MM.1S (cell line): Measurements from ENCODE around the gene OR6B3.

Experiments
- DNase-seq: peaks from one replicate; pipeline ENCODE4 v3.0.0-alpha.2; 2015
- H2AFZ ChIP-seq: fragments of 300-600 bp; sonication (generic); 2 replicates; pipeline ENCODE4 v1.6.0; 2016; ENCODE audit warnings: antibody characterized with exemption, low read length
- H3F3A ChIP-seq: fragments of 300-600 bp; sonication (generic); 2 replicates; pipeline ENCODE4 v1.6.1; 2016; ENCODE audit warnings: mild to moderate bottlenecking, antibody characterized with exemption, low read length, moderate library complexity, mixed read lengths; ENCODE audit not compliant: insufficient read depth
- H3K27ac ChIP-seq: fragments of 300-600 bp; sonication (generic); 2 replicates; pipeline ENCODE4 v1.5.1; 2016; ENCODE audit warnings: mild to moderate bottlenecking, low read length
- H3K27me3 ChIP-seq: fragments of 300-600 bp; sonication (generic); replicated peaks from 2 replicates; pipeline ENCODE4 v1.6.0; 2016; ENCODE audit warnings: low read length; ENCODE audit not compliant: insufficient read depth
- H3K36me3 ChIP-seq: fragments of 300-600 bp; sonication (generic); replicated peaks from 2 replicates; pipeline ENCODE4 v1.6.1; 2016; ENCODE audit warnings: mild to moderate bottlenecking, low read length, mixed read lengths; ENCODE audit not compliant: insufficient read depth
- H3K4me1 ChIP-seq: fragments of 300-600 bp; sonication (generic); 2 replicates; pipeline ENCODE4 v1.6.1; 2016; ENCODE audit warnings: low read length, mixed read lengths
- H3K4me2 ChIP-seq: fragments of 300-600 bp; sonication (generic); 2 replicates; pipeline ENCODE4 v1.6.0; 2016; ENCODE audit warnings: low read depth, low read length
- H3K4me3 ChIP-seq: fragments of 300-600 bp; sonication (generic); 2 replicates; pipeline ENCODE4 v1.5.1; 2016; ENCODE audit warnings: low read length, mixed read lengths
- H3K79me2 ChIP-seq: fragments of 300-600 bp; sonication (generic); 2 replicates; pipeline ENCODE4 v1.6.1; 2016; ENCODE audit warnings: mixed run types, low read length, mixed read lengths
- H3K9ac ChIP-seq: fragments of 300-600 bp; sonication (generic); 2 replicates; pipeline ENCODE4 v1.6.1; 2016; ENCODE audit warnings: low read length, mixed read lengths
- H3K9me2 ChIP-seq: fragments of 300-600 bp; sonication (generic); replicated peaks from 2 replicates; pipeline ENCODE4 v1.6.1; 2016; ENCODE audit warnings: mild to moderate bottlenecking, low read length, mixed read lengths; ENCODE audit not compliant: insufficient read depth
- H3K9me3 ChIP-seq: fragments of 300-600 bp; sonication (generic); replicated peaks from 2 replicates; pipeline ENCODE4 v1.6.1; 2016; ENCODE audit warnings: mild to moderate bottlenecking, low read length, mixed read lengths; ENCODE audit not compliant: insufficient read depth
- H4K20me1 ChIP-seq: fragments of 300-600 bp; sonication (generic); 2 replicates; pipeline ENCODE4 v1.6.1; 2016; ENCODE audit warnings: mild to moderate bottlenecking, low read length, moderate library complexity, mixed read lengths; ENCODE audit not compliant: insufficient read depth
- CTCF ChIP-seq: fragments of 300-600 bp; sonication (generic); IDR thresholded peaks from 2 replicates; pipeline ENCODE4 v1.5.1; 2016; ENCODE audit warnings: antibody characterized with exemption, low read length, mixed read lengths
- EZH2 ChIP-seq: fragments of 300-600 bp; sonication (generic); optimal IDR thresholded peaks from 2 replicates; pipeline ENCODE3; 2017; ENCODE audit warnings: low read depth, mild to moderate bottlenecking, antibody characterized with exemption, low read length, mixed read lengths
- EZH2phosphoT487 ChIP-seq: fragments of 300-600 bp; sonication (generic); IDR thresholded peaks from 2 replicates; pipeline ENCODE4 v1.6.1; 2018; ENCODE audit warnings: antibody characterized with exemption, low read length

OR6B3 gene

GRCh38 chr2:240068193-240068592 is 14.9 kb upstream of the OR6B3 start:
- H3K9me2 ChIP-seq = no peaks in the 10 kb centered on the region
- H3K79me2 ChIP-seq = no peaks in the 10 kb centered on the region
- H3K4me1 ChIP-seq = no peaks in the 10 kb centered on the region
- H3K27ac ChIP-seq = no peak overlapping the region
- no peaks in the 10 kb centered on the region; the same call in 1 of the 2 replicates for H3K27me3 ChIP-seq
- H3F3A ChIP-seq = no peaks in the 10 kb centered on the region
- DNase-seq = no peak
- H4K20me1 ChIP-seq = no peaks in the 10 kb centered on the region
- no peak overlapping the region for H3K9ac ChIP-seq
- H3K36me3 ChIP-seq = no peaks in the 10 kb centered on the region
- H3K9me3 ChIP-seq = no peaks in the 10 kb centered on the region
- H3K4me3 ChIP-seq = no peak overlapping the region
- no peak overlapping the region for H3K4me2 ChIP-seq
- H2AFZ ChIP-seq = no peak overlapping the region
- no peak for TF ChIP-seq EZH2phosphoT487
- TF ChIP-seq CTCF = no peak
- TF ChIP-seq EZH2 = no peak

GRCh38 chr2:240066489-240066888 is 13.2 kb upstream of the OR6B3 start:
- DNase-seq = no peak
- Histone ChIP-seq H3K27ac (no peak overlapping the region), H3K9ac (no peak overlapping the region), H3K9me2 (no peaks in the 10 kb centered on the region), H3K4me2 (no peak overlapping the region), H3K9me3 (no peaks in the 10 kb centered on the region), H3K4me3 (no peak overlapping the region), H3K27me3 (no peaks in the 10 kb centered on the region), H3F3A (no peaks in the 10 kb centered on the region), H3K79me2 (no peaks in the 10 kb centered on the region), H2AFZ (no peak overlapping the region), H3K4me1 (no peaks in the 10 kb centered on the region), H3K36me3 (no peaks in the 10 kb centered on the region), H4K20me1 (no peaks in the 10 kb centered on the region)
- no peak for TF ChIP-seq CTCF
- no peak for TF ChIP-seq EZH2
- no peak for TF ChIP-seq EZH2phosphoT487

GRCh38 chr2:240064898-240065297 is 11.6 kb upstream of the OR6B3 start:
- H3K9me3 ChIP-seq = no peaks in the 10 kb centered on the region
- H3K4me1 ChIP-seq = no peaks in the 10 kb centered on the region
- no peaks in the 10 kb centered on the region for H3F3A ChIP-seq
- H3K4me3 ChIP-seq = no peak overlapping the region
- no peak overlapping the region for H3K4me2 ChIP-seq
- no peak overlapping the region for H2AFZ ChIP-seq
- H3K79me2 ChIP-seq = no peaks in the 10 kb centered on the region
- no peak for DNase-seq
- no peak overlapping the region for H3K27ac ChIP-seq
- no peak for TF ChIP-seq EZH2
- no peak for TF ChIP-seq EZH2phosphoT487
- TF ChIP-seq CTCF = no peak
- no peaks in the 10 kb centered on the region for H3K36me3 ChIP-seq
- H4K20me1 ChIP-seq = no peaks in the 10 kb centered on the region
- no peaks in the 10 kb centered on the region for H3K9me2 ChIP-seq
- no peak overlapping the region for H3K9ac ChIP-seq
- H3K27me3 ChIP-seq = 0 out of 2 replicates have a peak, but pooled peaks cover under 1% of the 10 kb centered on the region
